8988T (cell line): ENCODE results near the gene CEP128.

ENCODE experiments used
- DNase-seq: peaks from one replicate; pipeline ENCODE4 v3.0.0; 2011

Gene CEP128

GRCh38 chr14:80768646-80769045 is 172.9 kb downstream of the CEP128 start:
- DNase-seq: no peak

GRCh38 chr14:80764921-80765507 is 176.5 kb downstream of the CEP128 start:
- no peak for DNase-seq

- DNase-seq: no peak
Observed at GRCh38 chr14:80764496-80764895, 177.0 kb downstream of the CEP128 start.

GRCh38 chr14:80762641-80763228 is 178.8 kb downstream of the CEP128 start:
- DNase-seq: no peak

GRCh38 chr14:80754696-80755095 is 186.8 kb downstream of the CEP128 start:
- no peak for DNase-seq

GRCh38 chr14:80751285-80751684 is 190.3 kb downstream of the CEP128 start:
- DNase-seq: no peak

GRCh38 chr14:80726211-80726610 is 215.3 kb downstream of the CEP128 start:
- no peak for DNase-seq

- DNase-seq: no peak
Observed at GRCh38 chr14:80718940-80719339, 222.6 kb downstream of the CEP128 start.

GRCh38 chr14:80714474-80714873 is 227.1 kb downstream of the CEP128 start:
- no peak for DNase-seq

- DNase-seq: no peak
Observed at GRCh38 chr14:80713076-80713850, 228.3 kb downstream of the CEP128 start.

- DNase-seq: no peak
Observed at GRCh38 chr14:80705241-80705980, 236.1 kb downstream of the CEP128 start.

- no peak for DNase-seq
Observed at GRCh38 chr14:80700601-80701000, 240.9 kb downstream of the CEP128 start.

GRCh38 chr14:80699861-80700260 is 241.7 kb downstream of the CEP128 start:
- DNase-seq: no peak

GRCh38 chr14:80698974-80699373 is 242.6 kb downstream of the CEP128 start:
- no peak for DNase-seq

GRCh38 chr14:80695869-80696268 is 245.7 kb downstream of the CEP128 start:
- no peak for DNase-seq

GRCh38 chr14:80692903-80693302 is 248.6 kb downstream of the CEP128 start:
- DNase-seq: no peak

- DNase-seq: no peak
Observed at GRCh38 chr14:80681651-80682050, 259.9 kb downstream of the CEP128 start.

- DNase-seq: no peak
Observed at GRCh38 chr14:80679273-80679672, 262.3 kb downstream of the CEP128 start.

GRCh38 chr14:80678436-80678835 is 263.1 kb downstream of the CEP128 start:
- DNase-seq: no peak

- DNase-seq: no peak
Observed at GRCh38 chr14:80669426-80669825, 272.1 kb downstream of the CEP128 start.

GRCh38 chr14:80664576-80664975 is 277.0 kb downstream of the CEP128 start:
- DNase-seq: no peak

GRCh38 chr14:80663541-80663940 is 278.0 kb downstream of the CEP128 start:
- no peak for DNase-seq

GRCh38 chr14:80659783-80660182 is 281.8 kb downstream of the CEP128 start:
- no peak for DNase-seq

- DNase-seq: no peak
Observed at GRCh38 chr14:80658733-80659132, 282.8 kb downstream of the CEP128 start.
